HEK293 (cell line): ENCODE measurements around the gene ZBTB38.

ENCODE experiments used
- CTCF ChIA-PET: fragments of 350-600 bp; formaldehyde crosslinking; extraction: SDS; loops from one replicate; lab custom pipeline; 2021; ENCODE audit warnings: antibody characterized with exemption; lab: Yijun Ruan, JAX
- POLR2A ChIA-PET: fragments of 300-600 bp; formaldehyde crosslinking; extraction: SDS; loops from one replicate; lab custom pipeline; 2020; ENCODE audit warnings: antibody characterized with exemption, inconsistent platforms; lab: Yijun Ruan, JAX
- H3K27ac ChIP-seq: fragments of 200-500 bp; sonication (Bioruptor generic); 2 replicates; pipeline ENCODE4 v1.5.1; 2014; ENCODE audit warnings: low read depth, low read length, control low read depth, inconsistent platforms; ENCODE audit errors: extremely low read depth
- H3K36me3 ChIP-seq, 2 experiments: fragments of 200-500 bp in 1 of 2; sonication (Bioruptor generic) in 1 of 2; 1 replicate in 1 of 2; 2 replicates in 1 of 2; pipeline ENCODE4 v1.5.1; 2014 to 2017; ENCODE audit warnings: inconsistent platforms in 2 of 2, low read length in 2 of 2; ENCODE audit not compliant: control insufficient read depth in 2 of 2, insufficient read depth in 1 of 2
- H3K4me1 ChIP-seq: fragments of 200-500 bp; sonication (Bioruptor generic); 2 replicates; pipeline ENCODE4 v1.5.1; 2014; ENCODE audit warnings: mild to moderate bottlenecking, low read length, inconsistent platforms; ENCODE audit not compliant: control insufficient read depth, insufficient read depth
- H3K4me3 ChIP-seq: 2 replicates; pipeline ENCODE4 v1.5.1; 2011; ENCODE audit warnings: low read depth, mild to moderate bottlenecking, control low read depth, low read length, moderate library complexity
- H3K9me3 ChIP-seq: fragments of 200-500 bp; sonication (Bioruptor generic); 2 replicates; pipeline ENCODE4 v1.5.1; 2014; ENCODE audit warnings: low read depth, low read length, inconsistent platforms; ENCODE audit not compliant: control insufficient read depth, insufficient read depth
- EGR2 ChIP-seq: fragments of 450-650 bp; formaldehyde crosslinking; IDR thresholded peaks from 2 replicates; pipeline ENCODE4 v1.5.1; 2016; ENCODE audit warnings: low read depth, missing biosample characterization, missing genetic modification characterization
- HOXD13 ChIP-seq: sonication (generic); formaldehyde crosslinking; IDR thresholded peaks from 2 replicates; pipeline ENCODE4 v1.8.0; 2022; ENCODE audit warnings: missing genetic modification reagents, borderline replicate concordance
- PRDM6 ChIP-seq: fragments of 450-650 bp; formaldehyde crosslinking; IDR thresholded peaks from 2 replicates; pipeline ENCODE4 v1.5.1; 2017; ENCODE audit warnings: missing biosample characterization, missing genetic modification characterization
- ZBTB21 ChIP-seq: fragments of 450-650 bp; formaldehyde crosslinking; IDR thresholded peaks from 2 replicates; pipeline ENCODE4 v1.5.1; 2017; ENCODE audit warnings: missing biosample characterization, missing genetic modification characterization
- ZBTB8A ChIP-seq: fragments of 450-650 bp; formaldehyde crosslinking; IDR thresholded peaks from 2 replicates; pipeline ENCODE4 v1.5.1; 2016; ENCODE audit warnings: missing biosample characterization, missing genetic modification characterization
- ZFP69B ChIP-seq: fragments of 450-650 bp; formaldehyde crosslinking; IDR thresholded peaks from 2 replicates; pipeline ENCODE4 v1.5.1; 2016; ENCODE audit warnings: missing biosample characterization, missing genetic modification characterization
- ZIC2 ChIP-seq: fragments of 450-650 bp; formaldehyde crosslinking; IDR thresholded peaks from 2 replicates; pipeline ENCODE4 v1.5.1; 2016; ENCODE audit warnings: missing biosample characterization, missing genetic modification characterization
- ZNF175 ChIP-seq: fragments of 450-650 bp; formaldehyde crosslinking; IDR thresholded peaks from 2 replicates; pipeline ENCODE4 v1.5.1; 2016; ENCODE audit warnings: missing biosample characterization, missing genetic modification characterization
- ZNF202 ChIP-seq: fragments of 450-650 bp; formaldehyde crosslinking; IDR thresholded peaks from 2 replicates; pipeline ENCODE4 v1.5.1; 2016; ENCODE audit warnings: missing biosample characterization, missing genetic modification characterization, borderline replicate concordance
- ZNF214 ChIP-seq: fragments of 450-650 bp; formaldehyde crosslinking; IDR thresholded peaks from 2 replicates; pipeline ENCODE4 v1.5.1; 2017; ENCODE audit warnings: missing biosample characterization, mild to moderate bottlenecking, missing genetic modification characterization, borderline replicate concordance
- ZNF24 ChIP-seq: fragments of 450-650 bp; formaldehyde crosslinking; IDR thresholded peaks from 2 replicates; pipeline ENCODE4 v1.5.1; 2016; ENCODE audit warnings: missing biosample characterization, missing genetic modification characterization
- ZNF423 ChIP-seq: fragments of 450-650 bp; formaldehyde crosslinking; IDR thresholded peaks from 2 replicates; pipeline ENCODE4 v1.5.1; 2016; ENCODE audit warnings: missing biosample characterization, missing genetic modification characterization
- ZNF473 ChIP-seq: fragments of 450-650 bp; formaldehyde crosslinking; IDR thresholded peaks from 2 replicates; pipeline ENCODE4 v1.5.1; 2017; ENCODE audit warnings: missing biosample characterization, missing genetic modification characterization
- ZNF654 ChIP-seq: fragments of 450-650 bp; formaldehyde crosslinking; IDR thresholded peaks from 2 replicates; pipeline ENCODE4 v1.5.1; 2016; ENCODE audit warnings: low read depth, missing biosample characterization, missing genetic modification characterization
- ZNF658 ChIP-seq: fragments of 450-650 bp; formaldehyde crosslinking; IDR thresholded peaks from 2 replicates; pipeline ENCODE4; 2016; ENCODE audit warnings: missing biosample characterization, missing genetic modification characterization
- ZNF830 ChIP-seq: fragments of 450-650 bp; IDR thresholded peaks from 2 replicates; pipeline ENCODE4 v1.5.0; 2018; ENCODE audit warnings: missing biosample characterization, missing genetic modification characterization, low read depth, mild to moderate bottlenecking, moderate library complexity
- TF ChIP-seq, protein P1 (sequence below): fragments of 450-650 bp; formaldehyde crosslinking; IDR thresholded peaks from 2 replicates; pipeline ENCODE4 v1.5.1; 2017; ENCODE audit warnings: missing biosample characterization, missing genetic modification characterization
- TF ChIP-seq, protein P2 (sequence below): fragments of 450-650 bp; formaldehyde crosslinking; IDR thresholded peaks from 2 replicates; pipeline ENCODE4 v1.5.1; 2016; ENCODE audit warnings: missing biosample characterization, missing genetic modification characterization
- TF ChIP-seq, protein P3 (sequence below): fragments of 450-650 bp; formaldehyde crosslinking; IDR thresholded peaks from 2 replicates; pipeline ENCODE4 v1.5.1; 2016; ENCODE audit warnings: missing biosample characterization, missing genetic modification characterization, borderline replicate concordance
- TF ChIP-seq, protein P4 (sequence below): fragments of 450-650 bp; IDR thresholded peaks from 2 replicates; pipeline ENCODE4 v1.5.1; 2018; ENCODE audit warnings: missing biosample characterization, mild to moderate bottlenecking, missing genetic modification characterization

The ZBTB38 gene

GRCh38 chr3:141385406-141386125, 17.3 kb downstream of the ZBTB38 start:
- ChIA-PET CTCF (interaction anchor here (0.7 to 0.8 kb wide), 2 partner anchors 63 to 1998 kb away, joined by 3 read pairs; no protein-coding TSS in a partner anchor), POLR2A (no interaction called here)
- Histone ChIP-seq H3K4me3 (no peak overlapping the region), H3K27ac (no peak overlapping the region), H3K9me3 (no peaks in the 10 kb centered on the region), H3K36me3 (no peaks in the 10 kb centered on the region)
- no peak for TF ChIP-seq ZNF175 (tag by site-specific recombination)
- TF ChIP-seq ZNF654: no peak
- TF ChIP-seq, protein P1, sequence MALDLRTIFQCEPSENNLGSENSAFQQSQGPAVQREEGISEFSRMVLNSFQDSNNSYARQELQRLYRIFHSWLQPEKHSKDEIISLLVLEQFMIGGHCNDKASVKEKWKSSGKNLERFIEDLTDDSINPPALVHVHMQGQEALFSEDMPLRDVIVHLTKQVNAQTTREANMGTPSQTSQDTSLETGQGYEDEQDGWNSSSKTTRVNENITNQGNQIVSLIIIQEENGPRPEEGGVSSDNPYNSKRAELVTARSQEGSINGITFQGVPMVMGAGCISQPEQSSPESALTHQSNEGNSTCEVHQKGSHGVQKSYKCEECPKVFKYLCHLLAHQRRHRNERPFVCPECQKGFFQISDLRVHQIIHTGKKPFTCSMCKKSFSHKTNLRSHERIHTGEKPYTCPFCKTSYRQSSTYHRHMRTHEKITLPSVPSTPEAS (tag by site-specific recombination): peak; percentile 76
- no peak for TF ChIP-seq ZBTB8A (tag by site-specific recombination)
- TF ChIP-seq, all 188 proteins: peak for 1
- H3K4me1 ChIP-seq: peaks cover 4% of the 10 kb centered on the region; the same call in 1 of the 2 replicates

DNA sequence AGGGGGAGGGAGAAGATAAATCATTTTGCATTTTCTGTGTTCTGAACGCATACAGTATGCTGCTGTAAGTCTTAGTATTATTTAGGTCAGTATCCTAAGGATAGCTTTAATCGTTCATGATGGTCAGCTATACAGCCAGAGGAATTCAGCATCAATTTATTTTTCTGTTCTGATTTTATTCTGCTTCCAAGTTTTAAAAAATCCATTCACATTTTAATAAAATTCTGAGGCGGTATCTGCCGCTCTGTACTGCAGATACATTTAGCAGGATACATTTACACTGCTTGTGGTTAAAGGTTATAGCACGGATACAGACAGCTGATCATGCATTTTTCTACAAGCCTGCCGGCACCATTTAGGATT, 17.8 kb downstream of the ZBTB38 start:
- Histone ChIP-seq H3K4me3 (no peak overlapping the region), H3K36me3 (no peaks in the 10 kb centered on the region), H3K4me1 (peaks cover 4% of the 10 kb centered on the region; the same call in 1 of the 2 replicates), H3K27ac (no peak overlapping the region)
- ChIA-PET POLR2A (no interaction called here), CTCF (no interaction called here)
- TF ChIP-seq ZNF830 (tag by site-specific recombination) (no peak), HOXD13 (CRISPR knock-in tag) (no peak), ZNF658 (tag by site-specific recombination) (no peak), ZNF473 (no peak), ZIC2 (tag by site-specific recombination) (no peak), ZBTB21 (tag by site-specific recombination) (no peak), ZFP69B (no peak), EGR2 (tag by site-specific recombination) (no peak), ZNF214 (tag by site-specific recombination) (no peak), ZNF202 (no peak)
- TF ChIP-seq, protein P2, sequence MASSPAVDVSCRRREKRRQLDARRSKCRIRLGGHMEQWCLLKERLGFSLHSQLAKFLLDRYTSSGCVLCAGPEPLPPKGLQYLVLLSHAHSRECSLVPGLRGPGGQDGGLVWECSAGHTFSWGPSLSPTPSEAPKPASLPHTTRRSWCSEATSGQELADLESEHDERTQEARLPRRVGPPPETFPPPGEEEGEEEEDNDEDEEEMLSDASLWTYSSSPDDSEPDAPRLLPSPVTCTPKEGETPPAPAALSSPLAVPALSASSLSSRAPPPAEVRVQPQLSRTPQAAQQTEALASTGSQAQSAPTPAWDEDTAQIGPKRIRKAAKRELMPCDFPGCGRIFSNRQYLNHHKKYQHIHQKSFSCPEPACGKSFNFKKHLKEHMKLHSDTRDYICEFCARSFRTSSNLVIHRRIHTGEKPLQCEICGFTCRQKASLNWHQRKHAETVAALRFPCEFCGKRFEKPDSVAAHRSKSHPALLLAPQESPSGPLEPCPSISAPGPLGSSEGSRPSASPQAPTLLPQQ: no peak
- TF ChIP-seq, protein P3, sequence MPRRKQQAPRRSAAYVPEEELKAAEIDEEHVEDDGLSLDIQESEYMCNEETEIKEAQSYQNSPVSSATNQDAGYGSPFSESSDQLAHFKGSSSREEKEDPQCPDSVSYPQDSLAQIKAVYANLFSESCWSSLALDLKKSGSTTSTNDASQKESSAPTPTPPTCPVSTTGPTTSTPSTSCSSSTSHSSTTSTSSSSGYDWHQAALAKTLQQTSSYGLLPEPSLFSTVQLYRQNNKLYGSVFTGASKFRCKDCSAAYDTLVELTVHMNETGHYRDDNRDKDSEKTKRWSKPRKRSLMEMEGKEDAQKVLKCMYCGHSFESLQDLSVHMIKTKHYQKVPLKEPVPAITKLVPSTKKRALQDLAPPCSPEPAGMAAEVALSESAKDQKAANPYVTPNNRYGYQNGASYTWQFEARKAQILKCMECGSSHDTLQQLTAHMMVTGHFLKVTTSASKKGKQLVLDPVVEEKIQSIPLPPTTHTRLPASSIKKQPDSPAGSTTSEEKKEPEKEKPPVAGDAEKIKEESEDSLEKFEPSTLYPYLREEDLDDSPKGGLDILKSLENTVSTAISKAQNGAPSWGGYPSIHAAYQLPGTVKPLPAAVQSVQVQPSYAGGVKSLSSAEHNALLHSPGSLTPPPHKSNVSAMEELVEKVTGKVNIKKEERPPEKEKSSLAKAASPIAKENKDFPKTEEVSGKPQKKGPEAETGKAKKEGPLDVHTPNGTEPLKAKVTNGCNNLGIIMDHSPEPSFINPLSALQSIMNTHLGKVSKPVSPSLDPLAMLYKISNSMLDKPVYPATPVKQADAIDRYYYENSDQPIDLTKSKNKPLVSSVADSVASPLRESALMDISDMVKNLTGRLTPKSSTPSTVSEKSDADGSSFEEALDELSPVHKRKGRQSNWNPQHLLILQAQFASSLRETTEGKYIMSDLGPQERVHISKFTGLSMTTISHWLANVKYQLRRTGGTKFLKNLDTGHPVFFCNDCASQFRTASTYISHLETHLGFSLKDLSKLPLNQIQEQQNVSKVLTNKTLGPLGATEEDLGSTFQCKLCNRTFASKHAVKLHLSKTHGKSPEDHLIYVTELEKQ: no peak
- TF ChIP-seq, all 188 proteins: peak for 0
- no peaks in the 10 kb centered on the region for H3K9me3 ChIP-seq

- POLR2A ChIA-PET: no interaction called here
- TF ChIP-seq ZNF24 (tag by site-specific recombination): 0 out of 2 replicates have a peak, but pooled peaks have one; percentile 18
- TF ChIP-seq ZNF423 (tag by site-specific recombination): no peak
- TF ChIP-seq, protein P2: peak; percentile 23; the same call in 1 of the 2 replicates
- TF ChIP-seq, protein P4, sequence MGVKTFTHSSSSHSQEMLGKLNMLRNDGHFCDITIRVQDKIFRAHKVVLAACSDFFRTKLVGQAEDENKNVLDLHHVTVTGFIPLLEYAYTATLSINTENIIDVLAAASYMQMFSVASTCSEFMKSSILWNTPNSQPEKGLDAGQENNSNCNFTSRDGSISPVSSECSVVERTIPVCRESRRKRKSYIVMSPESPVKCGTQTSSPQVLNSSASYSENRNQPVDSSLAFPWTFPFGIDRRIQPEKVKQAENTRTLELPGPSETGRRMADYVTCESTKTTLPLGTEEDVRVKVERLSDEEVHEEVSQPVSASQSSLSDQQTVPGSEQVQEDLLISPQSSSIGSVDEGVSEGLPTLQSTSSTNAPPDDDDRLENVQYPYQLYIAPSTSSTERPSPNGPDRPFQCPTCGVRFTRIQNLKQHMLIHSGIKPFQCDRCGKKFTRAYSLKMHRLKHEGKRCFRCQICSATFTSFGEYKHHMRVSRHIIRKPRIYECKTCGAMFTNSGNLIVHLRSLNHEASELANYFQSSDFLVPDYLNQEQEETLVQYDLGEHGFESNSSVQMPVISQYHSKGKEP (tag by site-specific recombination): peak; percentile 87; the same call in 1 of the 2 replicates
- TF ChIP-seq PRDM6 (tag by site-specific recombination): peak; percentile 58; the same call in 1 of the 2 replicates
Measured at GRCh38 chr3:141386611-141387111, 18.4 kb downstream of the ZBTB38 start.

More at GRCh38 chr3:141386611-141387111, 18.4 kb downstream of the ZBTB38 start:
- H3K4me3 ChIP-seq: no peak overlapping the region
- CTCF ChIA-PET: no interaction called here
- peaks cover 4% of the 10 kb centered on the region; the same call in 1 of the 2 replicates for H3K4me1 ChIP-seq
- H3K27ac ChIP-seq: no peak overlapping the region
- H3K9me3 ChIP-seq: no peaks in the 10 kb centered on the region
- H3K36me3 ChIP-seq: no peaks in the 10 kb centered on the region
